ENCODE data around the gene RPS6KA4. TPM values are rescaled to one million over a fixed set of nuclear protein-coding genes. Genes with fewer than 3 reads are reported as not detected.

RPS6KA4 gene
- polyA plus RNA-seq, 1 experiment: 33.8 TPM

GRCh38 chr11:64384028-64384737 is 25.2 kb downstream of the RPS6KA4 start:
- CTCF ChIA-PET: interaction anchor here (1.2 to 1.8 kb wide), 2 partner anchors 10 to 268 kb away, joined by 3 to 5 read pairs; no protein-coding TSS in a partner anchor
- Histone ChIP-seq H3K4me3 (ENCODE audit: low read depth, low read length) (no peak overlapping the region), H3K36me3 (ENCODE audit: control insufficient read depth, insufficient read depth, low read length) (no peaks in the 10 kb centered on the region), H3K27me3 (ENCODE audit: control insufficient read depth, insufficient read depth, low read length) (peaks cover 10% of the 10 kb centered on the region)
- TF ChIP-seq CTCF (IDR thresholded peaks at IDR 0.05; ENCODE audit: insufficient read depth, low read depth, low read length): no peak
- POLR2A ChIA-PET: interaction anchor here (0.6 kb wide), 1 partner anchor 117 kb away, joined by 3 read pairs; no protein-coding TSS in a partner anchor
- no peak for DNase-seq (ENCODE audit: low read depth)

DNA sequence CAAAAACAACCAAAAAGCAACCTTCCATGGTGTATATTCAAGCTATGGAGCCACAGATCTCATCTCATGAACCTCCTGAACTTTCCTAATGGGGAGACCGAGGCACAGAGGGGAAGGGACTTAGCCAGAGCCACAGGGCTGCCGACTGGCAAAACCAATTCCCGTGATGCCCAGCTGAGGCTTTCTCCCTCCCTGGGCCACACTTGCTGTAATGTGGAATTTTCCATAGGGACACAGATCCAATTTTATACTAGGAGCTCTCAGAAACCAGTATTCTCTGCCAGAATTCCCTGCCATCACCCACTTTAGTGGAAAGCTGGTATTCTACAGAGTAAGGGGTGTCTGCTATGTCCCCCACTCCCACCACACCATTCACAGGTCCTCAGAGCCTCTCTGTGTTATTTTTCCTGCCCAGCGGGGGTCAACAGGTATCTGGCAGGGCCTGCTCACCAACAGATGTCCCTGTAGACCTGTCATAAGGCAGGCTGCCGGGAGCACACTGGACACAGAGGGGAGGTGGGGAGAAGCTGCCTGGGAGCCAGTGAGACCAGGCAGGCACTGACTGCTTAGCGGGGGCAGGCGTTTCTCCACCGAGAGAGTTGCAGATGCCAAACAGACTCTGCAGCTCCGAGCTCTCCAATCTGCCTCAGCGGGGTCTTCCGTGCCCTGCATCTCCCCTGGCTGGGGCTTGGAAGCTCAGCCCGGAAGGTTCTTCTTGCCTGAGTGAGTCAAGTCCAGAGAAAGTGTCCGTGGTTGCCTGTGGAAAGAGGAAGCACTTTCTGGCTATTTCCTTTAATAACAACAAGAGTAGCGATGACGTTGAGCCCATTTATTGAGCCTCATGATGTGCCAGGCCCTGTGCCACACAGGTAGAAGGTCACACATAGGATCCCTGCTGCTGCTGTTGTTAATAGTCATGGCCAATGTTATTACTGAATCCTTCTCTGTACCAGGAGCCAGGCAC is 26.3 kb downstream of the RPS6KA4 start:
- ChIA-PET CTCF (interaction anchor here (1.2 to 1.8 kb wide), 2 partner anchors 11 to 267 kb away, joined by 3 to 5 read pairs; no protein-coding TSS in a partner anchor), POLR2A (no interaction called here)
- Histone ChIP-seq H3K36me3 (ENCODE audit: control insufficient read depth, insufficient read depth, low read length) (no peaks in the 10 kb centered on the region), H3K4me3 (ENCODE audit: low read depth, low read length) (no peak overlapping the region), H3K27me3 (ENCODE audit: control insufficient read depth, insufficient read depth, low read length) (peaks cover 13% of the 10 kb centered on the region)
- no peak for DNase-seq (ENCODE audit: low read depth)
- no peak for TF ChIP-seq CTCF (IDR thresholded peaks at IDR 0.05; ENCODE audit: insufficient read depth, low read depth, low read length)

- POLR2A ChIA-PET: no interaction called here
- no peak for TF ChIP-seq CTCF (IDR thresholded peaks at IDR 0.05; ENCODE audit: insufficient read depth, low read depth, low read length)
Observed at GRCh38 chr11:64385945-64386704, 27.2 kb downstream of the RPS6KA4 start.

GRCh38 chr11:64387916-64388315 is 29.0 kb downstream of the RPS6KA4 start:
- Histone ChIP-seq H3K27me3 (ENCODE audit: control insufficient read depth, insufficient read depth, low read length) (peaks cover 11% of the 10 kb centered on the region), H3K36me3 (ENCODE audit: control insufficient read depth, insufficient read depth, low read length) (no peaks in the 10 kb centered on the region), H3K4me3 (ENCODE audit: low read depth, low read length) (no peak overlapping the region)
- TF ChIP-seq CTCF (IDR thresholded peaks at IDR 0.05; ENCODE audit: insufficient read depth, low read depth, low read length): no peak
- POLR2A ChIA-PET: no interaction called here
- CTCF ChIA-PET: interaction anchor here (1.2 to 1.6 kb wide), 2 partner anchors 20 to 61 kb away, joined by 3 to 5 read pairs; no protein-coding TSS in a partner anchor
- DNase-seq (ENCODE audit: low read depth): no peak

More at GRCh38 chr11:64385945-64386704, 27.2 kb downstream of the RPS6KA4 start:
- Histone ChIP-seq H3K36me3 (ENCODE audit: control insufficient read depth, insufficient read depth, low read length) (no peaks in the 10 kb centered on the region), H3K4me3 (ENCODE audit: low read depth, low read length) (no peak overlapping the region), H3K27me3 (ENCODE audit: control insufficient read depth, insufficient read depth, low read length) (peaks cover 14% of the 10 kb centered on the region)
- DNase-seq (ENCODE audit: low read depth): peak; percentile 17
- CTCF ChIA-PET: interaction anchor here (1.0 kb wide), 1 partner anchor 63 kb away, joined by 3 read pairs; no protein-coding TSS in a partner anchor
